Myocyte (in vitro differentiated cells): ENCODE measurements around the gene SARDH. TPM values are rescaled to one million over a fixed set of nuclear protein-coding genes. Genes with fewer than 3 reads are reported as not detected.

Source experiments
- DNase-seq: peaks from one replicate; pipeline ENCODE4 v3.0.0-alpha.2; 2012; ENCODE audit warnings: low read depth
- total RNA-seq: library from RNA; depleted of rRNA; stranded (reverse); fragments of >200 nt; gene quantifications from 2 replicates; pipeline ENCODE4 v1.2.3, GENCODE V29; 2014

SARDH gene
- total RNA-seq, 1 donor from 2014 or later = 55.6 TPM

DNA sequence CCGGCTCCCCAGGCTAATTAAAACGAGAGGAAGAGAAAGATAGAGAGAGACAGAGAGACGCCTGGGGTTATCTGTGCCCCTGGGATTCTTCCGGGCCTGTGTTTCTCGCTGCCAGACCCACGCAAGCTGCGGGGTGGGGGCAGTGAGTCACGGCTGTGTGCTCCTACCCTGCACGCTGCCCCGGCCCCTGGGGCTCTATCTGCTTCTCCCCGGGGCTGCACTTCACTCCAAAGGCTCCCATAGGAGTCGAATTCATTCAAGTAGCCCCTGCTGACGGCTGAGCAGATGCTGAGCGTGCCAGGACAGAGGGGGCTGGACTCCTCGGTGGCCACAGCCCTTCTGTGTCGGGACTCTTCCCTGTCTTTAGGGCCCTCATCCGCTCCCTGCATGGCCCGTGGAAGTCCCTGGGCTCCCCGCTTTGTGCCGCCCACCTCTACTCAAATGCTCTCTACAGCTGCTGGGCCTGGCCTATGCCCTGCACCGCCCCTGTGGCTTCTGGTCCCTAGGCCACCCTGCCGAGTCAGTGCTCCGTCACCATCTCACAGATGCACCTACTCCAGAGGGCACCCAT, 22.8 kb downstream of the SARDH start:
- DNase-seq = peak; percentile 73

DNA sequence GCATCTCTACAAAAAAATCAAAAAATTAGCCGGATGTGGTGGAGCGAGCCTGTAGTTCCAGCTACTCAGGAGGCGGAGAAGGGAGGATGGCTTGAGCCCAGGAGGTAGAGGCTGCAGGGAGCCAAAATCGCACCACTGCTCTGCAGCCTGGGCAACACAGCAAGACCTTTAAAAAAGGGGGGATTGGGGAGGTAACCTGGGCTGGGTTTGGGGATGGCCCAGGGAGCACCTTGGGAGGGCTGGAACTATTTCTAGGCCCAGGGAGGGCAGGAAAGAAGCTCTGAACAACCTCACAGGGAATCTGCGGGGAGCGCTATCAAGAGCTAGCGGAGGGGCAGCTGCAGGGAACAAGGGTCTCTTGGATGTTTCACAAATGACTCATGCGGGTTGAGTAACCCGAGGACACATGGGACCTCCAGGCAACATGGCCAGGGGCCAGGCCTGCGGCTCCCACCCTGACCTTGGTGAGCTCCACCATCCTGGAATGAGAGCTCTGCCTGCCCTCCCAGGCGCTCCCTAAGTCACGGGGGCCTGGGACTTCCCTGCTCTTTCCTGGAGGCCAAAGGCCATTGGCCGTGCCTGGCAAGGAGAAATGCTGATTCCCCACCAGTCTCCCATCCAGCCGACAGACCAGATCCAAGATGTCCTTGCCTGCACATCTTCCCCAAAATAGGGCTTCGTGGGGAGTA, 23.4 kb downstream of the SARDH start:
- peak; percentile 99 for DNase-seq

DNA sequence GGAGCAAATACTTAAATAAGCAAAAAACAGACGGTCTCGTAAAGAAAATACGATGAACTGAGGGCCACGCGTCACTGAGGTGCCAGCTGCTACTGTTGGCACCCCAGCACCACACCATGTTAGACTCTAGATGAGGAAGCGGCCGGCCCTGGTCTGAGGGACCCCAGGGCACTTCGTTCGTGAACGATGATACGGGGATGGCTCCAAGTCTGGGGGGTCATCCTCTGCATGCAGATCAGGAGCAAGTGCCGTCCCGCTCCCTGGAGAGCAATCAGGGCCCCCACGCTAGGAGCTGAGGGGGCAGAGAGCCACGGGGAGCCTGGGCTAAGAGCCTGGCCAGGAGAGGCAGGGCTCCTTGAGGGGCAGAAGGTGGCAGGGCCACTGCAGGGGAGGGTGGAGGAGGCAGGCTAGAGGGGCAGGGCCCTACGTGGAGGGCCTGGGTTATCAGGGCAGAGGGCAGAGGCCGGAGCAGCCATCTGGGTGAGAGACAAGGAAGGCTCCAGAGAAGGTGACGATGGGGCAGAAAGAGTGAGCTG, 24.1 kb downstream of the SARDH start:
- DNase-seq = no peak

DNA sequence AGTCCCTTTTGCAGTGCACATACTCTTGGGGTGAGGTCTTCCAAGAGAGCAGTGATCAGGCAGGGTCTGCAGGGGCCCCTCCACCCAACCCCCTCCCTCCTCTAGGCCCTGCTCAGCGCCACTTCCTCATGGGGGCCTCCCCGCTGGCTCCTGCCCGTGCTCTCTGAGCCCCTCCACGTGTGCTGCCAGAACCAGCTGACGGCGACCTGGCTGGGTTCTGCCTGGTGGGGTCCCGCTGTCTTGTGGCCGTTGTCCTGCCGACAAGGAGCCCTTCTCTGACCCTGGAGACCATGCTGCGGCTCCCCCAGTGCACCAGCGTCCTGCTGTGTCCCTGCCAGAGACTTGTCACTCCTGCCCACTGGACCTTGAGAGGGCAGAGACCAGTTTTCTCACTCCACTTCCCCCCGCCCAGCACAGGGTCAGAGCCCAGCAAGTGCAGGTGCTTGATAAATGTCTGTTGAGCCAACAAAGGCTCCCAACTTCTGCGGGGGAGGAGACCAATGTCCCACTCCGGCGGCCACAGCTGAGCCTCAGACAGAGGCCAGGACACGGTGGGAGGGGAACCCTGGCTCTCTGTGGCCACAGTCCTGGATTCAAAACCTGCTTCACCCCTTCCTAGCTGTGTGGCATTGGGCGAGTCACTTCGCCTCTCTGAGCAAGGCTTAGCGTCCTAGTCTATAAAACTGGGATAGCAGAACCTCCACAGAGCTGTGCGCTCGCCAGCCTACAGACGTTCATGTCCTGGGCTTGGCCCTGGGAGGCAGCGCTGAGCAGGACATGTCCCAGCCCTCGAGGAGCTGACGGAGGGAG, 24.8 kb downstream of the SARDH start:
- DNase-seq = peak; percentile 36

DNA sequence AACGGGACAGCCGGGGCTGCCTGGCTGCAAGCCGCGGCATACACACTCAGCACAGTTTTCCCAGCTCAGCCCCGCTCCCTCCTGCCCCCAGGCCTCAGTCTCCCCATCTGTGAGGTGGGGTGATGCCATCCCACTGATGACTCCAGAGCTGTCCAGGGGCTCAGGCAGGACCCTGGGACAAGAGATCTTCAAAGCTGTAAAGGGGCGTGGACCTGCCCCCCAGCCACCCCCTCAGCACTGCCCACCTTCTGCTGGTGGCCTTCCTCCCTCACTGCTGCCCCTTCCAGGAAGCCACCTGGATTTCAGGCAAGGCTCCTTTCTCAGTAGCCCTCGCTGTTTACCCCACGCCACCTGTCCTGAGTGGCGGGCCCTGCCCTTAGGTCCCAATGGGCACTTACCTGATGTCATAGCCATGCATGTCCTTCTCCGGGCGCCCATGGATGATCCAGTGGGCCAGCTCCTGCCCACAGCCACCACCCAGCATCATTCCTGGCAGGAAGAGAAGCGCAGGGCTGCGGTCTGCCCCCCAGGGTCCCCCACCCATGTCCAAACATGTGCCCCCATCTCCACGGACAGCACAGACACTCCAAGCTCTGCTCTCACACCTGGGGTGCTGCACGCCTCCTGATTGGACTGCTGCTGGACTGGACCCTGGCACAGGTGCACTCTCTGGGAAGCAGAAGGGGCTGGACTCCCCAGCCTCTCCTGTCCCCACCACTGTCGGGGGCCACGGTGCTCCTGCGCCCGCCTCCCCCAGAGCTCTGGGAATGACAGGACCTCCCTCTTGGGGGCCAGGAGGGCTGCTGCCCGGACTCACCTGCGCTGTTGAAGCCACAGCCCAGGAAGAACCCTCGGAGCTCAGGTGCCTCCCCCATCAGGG, 25.7 kb downstream of the SARDH start:
- DNase-seq = no peak

DNA sequence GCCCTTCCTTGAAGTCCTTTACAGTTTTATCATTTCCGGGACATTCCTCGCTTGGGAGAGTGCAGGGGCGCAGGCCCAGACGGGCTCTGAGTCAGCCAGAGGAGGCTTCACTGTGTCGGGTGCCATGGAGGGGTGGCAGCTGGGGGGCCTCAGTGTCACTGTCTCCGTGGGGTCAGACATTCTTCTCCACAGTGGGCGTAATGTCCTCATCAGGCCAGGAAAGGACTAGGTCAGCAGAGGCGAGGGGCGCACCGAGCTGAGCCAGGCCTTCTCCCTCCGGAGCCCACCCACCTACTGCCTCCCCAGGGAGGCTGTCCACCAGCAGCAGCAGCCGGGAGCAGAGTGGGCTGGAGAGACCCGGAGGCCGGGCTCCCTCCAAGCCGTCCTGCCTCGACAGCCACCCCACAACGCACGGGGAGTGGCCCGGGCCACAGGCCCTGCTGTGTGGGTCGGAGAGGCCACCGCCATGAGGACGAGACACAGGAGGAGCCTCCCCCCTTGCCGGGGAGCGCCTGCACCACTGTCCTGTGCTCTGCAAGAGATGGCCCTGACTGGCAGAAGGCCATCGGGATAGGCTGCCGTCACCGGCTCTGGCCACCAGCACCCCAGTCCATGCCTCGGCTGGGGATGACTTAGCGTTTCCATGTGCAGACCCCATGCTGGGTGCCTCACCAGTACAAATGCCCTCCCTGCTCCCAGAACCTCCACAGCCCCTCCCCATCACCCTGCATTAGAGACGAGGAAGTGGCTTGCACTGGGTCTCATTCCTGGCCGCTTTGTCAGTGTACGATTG, 26.5 kb downstream of the SARDH start:
- peak; percentile 94 for DNase-seq

DNA sequence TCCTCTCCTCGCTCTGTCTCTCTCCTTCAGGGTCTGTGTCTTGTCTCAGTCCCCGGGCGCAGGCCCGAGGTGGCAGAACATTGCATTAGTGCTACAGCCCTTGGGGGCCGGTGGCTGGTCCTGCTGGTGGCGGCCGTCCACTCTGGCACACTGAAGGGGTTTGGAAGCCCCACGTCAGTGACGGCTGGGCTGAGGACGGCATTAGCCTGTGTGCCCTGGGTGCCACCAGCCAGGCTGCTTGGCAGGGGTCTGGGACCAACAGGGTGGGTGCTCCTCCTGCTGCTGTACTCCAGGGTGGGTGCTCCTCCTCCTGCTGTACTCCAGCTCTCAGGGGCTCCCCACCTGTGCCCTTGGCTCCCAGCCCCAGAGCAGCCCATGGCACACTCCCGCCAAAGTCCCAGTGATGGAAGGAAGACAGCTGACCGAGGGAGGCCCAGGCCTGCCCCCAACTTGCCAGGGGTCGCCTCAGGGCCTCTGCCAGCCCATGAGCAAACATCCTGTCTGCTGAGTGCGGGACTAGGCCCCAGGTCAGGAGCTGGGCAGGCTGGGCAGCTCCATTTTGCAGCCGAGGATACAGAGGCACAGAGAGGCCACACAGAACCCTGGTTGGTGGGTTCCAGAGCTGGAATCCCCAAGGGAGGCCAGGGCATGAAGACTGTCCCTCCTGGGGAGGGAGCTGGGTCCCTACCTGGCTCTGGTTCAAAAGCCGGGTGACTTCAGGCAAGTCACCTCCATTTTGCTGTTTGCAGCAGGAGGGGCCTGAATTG, 27.3 kb downstream of the SARDH start:
- peak; percentile 77 for DNase-seq

DNA sequence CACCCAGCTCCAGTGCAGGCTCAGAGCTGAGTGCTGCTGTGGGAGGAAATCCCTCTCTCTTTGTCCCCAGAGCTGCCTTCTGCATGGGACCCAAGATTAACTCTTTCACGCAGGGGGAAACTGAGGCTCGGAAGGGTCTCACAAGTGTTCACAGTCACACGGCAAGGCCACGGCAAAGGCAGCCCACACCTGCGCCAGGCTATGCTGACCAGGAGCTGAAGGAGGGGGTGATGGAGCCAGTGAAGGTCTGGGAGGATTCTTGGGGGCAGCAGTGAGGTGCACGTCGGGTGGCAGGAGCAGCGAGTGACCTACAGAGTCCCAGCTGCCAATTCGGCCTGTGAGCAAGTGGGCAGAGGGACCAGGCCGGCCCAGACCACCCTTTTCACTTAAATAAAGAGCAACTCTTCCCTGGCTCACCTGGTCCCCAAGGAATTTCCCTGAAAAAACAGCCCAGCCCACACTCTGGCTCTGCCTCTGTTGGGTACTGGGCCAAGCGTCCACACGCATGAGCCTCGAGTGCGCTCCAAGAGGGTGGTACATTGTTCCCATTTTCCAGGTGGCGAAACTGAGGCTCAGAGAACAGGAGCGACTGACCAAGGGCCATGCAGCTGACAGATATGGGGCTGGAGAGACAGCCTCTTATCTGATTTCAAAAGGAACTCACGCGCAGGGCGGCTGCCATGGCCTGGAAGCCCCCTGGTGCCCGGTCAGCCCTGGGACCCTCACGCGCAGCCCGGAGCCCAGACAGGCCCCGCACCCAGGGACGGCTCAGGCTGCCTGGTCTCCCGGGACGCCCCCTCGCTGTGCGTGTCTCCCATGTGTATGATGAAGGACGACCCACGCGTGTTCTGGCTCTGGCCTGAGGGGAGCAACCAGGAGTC, 28.2 kb downstream of the SARDH start:
- no peak for DNase-seq

DNA sequence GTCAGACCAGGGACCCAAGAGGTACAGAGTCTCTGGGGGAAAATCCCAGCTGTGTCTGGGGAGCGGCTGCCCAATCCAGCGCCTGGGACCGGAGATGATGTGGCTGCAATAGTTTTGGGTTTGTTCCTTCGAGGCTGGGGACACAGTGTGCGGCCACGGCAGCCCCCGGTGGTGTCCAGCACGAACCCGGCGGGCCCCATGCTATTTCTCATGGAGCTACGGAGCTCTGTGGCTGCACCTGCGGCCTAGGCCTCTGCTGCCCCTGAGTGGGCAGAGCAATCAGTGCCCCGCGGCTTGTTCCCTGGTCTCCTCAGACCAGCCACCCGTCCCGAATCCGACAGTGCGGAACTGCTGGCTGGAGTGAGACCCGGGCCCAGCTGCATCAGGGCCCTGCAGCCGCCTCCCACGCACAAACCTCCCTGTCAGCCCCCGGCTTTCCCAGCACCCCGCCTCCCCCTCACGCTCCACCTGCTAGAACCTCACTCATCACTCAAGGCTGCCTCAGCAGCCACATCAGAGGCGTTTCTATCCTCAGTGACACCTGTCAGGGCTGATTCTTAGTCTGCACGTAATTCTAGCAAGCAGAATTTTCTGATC, 29.0 kb downstream of the SARDH start:
- DNase-seq = peak; percentile 68

DNA sequence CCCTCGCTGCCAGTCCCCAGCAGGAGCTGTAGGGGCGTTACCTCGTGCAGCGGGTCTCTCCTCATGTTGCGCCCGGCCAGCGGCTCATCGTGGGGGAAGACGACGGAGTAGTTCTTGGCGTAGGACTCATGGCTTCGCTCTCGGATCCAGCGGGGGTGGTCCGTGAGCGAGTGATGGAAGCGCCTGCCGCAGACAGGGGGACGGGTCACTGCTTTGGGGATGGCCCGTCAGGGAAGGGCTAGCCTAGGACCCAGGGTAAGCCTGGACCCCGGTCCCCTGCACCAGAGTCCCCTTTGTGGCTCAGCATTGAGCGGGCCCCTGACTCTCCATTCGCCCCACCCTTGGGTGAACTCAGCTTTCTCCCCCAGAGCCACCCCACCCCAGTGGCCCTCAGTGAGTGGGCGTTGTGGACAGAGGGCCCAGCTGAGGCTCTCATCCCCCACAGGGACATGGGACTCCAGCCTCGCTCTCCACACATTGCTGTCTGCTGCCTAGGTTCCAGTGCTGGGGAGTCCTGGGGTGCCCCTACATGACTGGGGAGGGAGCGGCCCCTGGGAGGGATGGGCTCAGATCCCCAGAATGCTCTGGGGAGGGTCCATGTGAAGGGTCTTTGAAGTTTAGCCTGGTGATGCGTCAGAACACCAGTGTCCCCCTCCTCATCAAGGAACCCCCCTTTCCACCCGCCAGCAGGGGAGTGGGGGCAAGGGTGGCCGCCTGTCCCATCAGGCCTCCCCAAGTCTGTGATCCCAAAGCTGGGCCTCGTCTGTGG, 29.7 kb downstream of the SARDH start:
- no peak for DNase-seq

DNA sequence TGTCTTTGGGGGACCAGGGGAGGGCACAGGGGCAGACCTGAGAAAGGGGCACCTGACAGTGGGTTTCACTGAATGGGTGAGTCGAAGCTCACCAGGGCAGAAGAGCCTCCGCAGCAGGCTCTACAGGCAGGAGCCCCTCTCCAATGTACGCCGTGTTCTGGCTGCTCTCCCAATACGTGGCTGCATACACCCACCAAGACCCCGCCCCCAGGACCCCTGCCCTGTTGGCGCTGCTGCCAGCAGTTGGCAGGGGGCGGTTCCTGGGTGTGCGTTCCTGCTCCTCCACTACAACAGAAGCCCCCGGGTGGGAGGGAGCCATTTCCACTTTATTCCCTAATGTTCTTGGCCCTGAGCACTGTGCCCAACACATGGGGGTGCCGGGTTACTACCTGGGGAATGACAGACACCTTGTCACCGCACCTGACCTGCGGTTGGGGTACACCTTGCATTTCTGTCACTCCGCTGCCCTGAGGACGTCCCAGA, 30.3 kb downstream of the SARDH start:
- DNase-seq = no peak

DNA sequence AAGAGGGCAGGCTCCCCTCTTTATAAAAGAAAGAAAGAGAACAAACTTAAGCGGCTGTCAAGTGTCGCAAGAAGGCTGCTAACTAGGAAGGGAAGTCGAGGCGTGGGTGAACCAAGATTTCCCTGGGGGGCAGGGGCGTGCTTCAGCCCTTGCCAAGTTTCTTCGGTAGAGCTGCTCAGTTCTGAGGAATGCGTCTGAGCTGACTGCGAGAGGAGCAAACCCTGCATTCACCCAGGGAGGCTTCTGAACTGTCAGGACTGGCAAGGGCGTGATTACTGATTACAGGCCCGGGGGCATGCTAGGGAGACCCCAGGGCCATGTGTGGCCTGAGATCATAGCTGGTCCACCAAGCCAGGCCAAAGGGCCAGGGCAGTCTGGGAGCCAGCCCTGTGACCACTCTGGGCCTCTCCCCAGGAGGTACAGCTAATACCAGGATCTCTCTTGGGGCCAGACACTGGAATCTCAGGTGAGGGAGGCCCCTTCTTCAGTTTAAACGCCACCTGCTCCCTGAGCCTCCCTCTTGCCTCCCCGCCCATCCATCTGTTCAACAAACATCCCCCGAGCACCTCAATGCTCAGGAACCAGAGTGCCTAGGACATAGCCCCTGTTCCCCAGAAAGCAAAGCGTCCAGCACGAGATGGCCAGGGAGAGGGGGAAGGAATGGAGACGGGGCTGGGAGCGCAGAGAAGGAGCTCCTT, 30.9 kb downstream of the SARDH start:
- DNase-seq = no peak

DNA sequence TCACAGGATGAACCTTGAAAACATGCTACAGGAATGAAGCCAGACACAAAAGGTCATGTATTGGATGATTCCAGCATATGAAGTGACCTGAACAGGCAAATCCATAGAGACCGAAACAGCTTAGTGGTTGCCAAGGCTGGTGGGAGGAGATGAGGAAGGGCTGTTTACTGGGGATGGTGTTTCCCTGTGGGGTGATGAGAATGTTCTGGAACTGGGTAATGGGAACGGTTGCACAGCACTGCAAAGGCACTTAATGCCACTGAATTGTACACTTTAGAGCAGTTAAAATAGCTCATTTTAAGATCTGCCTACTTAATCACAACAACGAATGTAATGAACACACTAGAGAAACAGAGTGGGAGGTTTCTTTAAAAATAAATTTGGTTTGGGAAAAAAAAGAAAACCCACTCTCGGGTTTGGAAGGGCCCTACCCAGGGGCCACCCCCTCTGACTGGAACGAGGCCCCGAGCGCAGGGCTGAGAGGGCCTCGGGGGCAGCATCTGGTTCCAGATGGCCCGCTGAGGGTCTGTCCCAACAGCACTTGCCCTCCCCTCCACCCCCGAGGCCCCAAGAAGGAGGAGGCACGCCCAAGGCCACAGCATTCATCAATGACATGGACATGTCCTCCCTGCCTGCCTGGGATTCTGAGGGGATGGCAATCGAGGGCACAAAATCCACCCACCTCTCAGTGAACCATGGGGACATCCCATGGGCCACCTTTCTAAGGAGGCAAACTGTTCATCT, 31.7 kb downstream of the SARDH start:
- no peak for DNase-seq

DNA sequence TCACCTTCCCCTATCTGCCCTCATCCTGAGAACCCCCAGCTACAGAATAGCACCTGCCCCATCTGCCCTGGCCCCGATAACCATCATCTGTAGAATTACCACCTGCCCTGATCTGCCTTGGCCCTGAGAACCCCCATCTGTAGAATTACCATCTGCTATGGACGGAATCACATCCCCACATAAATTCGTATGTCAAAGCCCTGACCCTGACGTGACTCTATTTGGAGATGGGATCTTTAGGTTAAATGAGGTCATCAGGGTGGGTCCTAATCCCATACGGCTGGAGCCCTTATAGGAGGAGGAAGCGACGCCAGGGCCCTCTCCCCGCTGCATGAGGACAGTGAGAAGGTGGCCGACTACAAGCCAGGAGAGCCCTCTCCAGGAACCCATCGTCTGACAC, 32.6 kb downstream of the SARDH start:
- DNase-seq = no peak

DNA sequence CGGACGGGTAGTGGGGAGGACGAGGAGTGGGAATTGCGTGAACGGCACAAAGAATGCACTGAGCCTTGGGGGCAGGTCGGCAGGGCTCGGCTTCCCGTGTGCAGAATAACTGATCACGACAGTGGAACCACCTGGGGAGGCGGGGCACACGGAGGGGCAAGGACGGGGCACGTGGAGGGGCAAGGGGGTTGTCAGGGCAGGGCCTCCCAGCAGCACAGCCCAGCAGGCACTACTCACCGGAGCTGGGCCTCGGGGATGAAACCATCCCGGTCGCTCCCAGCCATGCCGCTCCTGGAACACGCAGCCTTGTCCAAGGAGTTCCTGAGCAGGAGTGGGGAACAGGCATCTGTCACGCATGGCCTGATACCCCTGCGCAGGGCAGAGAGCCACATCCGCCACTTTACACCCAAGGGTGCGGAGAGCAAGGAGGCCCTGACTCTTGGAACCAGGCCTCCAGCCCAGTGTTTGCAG, 33.4 kb downstream of the SARDH start:
- DNase-seq = no peak
